ENCODE results near the gene NOTCH1. TPM values are rescaled to one million over a fixed set of nuclear protein-coding genes. Genes with fewer than 3 reads are reported as not detected.

Gene NOTCH1
- total and polyA plus RNA-seq, 12 donors, result 7.3 to 27.0 (median 19.9) TPM

GRCh38 chr9:136527131-136527530 is 18.7 kb downstream of the NOTCH1 start:
- peaks cover 0 to 5% (median 0%) of the 10 kb centered on the region in 7 donors for H3K27me3 ChIP-seq
- ATAC-seq (no peak), DNase-seq (no peak)
- peaks cover 40 to 98% (median 83%) of the 10 kb centered on the region in 9 donors for H3K4me1 ChIP-seq
- intact Hi-C loops (cut with DNase I), result loop anchor here in 1 of 10 donors (5.0 kb wide), 1 partner anchor 40 kb away; no protein-coding TSS in a partner anchor
- H3K9me3 ChIP-seq, result no peaks in the 10 kb centered on the region
- TF ChIP-seq CTCF (IDR thresholded peaks at IDR 0.05), result no peak
- 84 to 85% methylated on average over 18 to 20 of the region's 20 CpGs for WGBS, 2 donors
- H3K27ac ChIP-seq, result peak overlapping the region; percentile 8 to 86 (median 78)
- peak overlapping the region in 4 of 10 donors; percentile 7 to 26 (median 18) for H3K4me3 ChIP-seq
- peaks cover 0 to 27% (median 9%) of the 10 kb centered on the region in 9 donors for H3K36me3 ChIP-seq

- Histone ChIP-seq H3K36me3 (peaks cover 0 to 32% (median 9%) of the 10 kb centered on the region in 9 donors), H3K4me3 (peak overlapping the region in 4 of 10 donors; percentile 13 to 26 (median 21)), H3K4me1 (peaks cover 40 to 98% (median 83%) of the 10 kb centered on the region in 9 donors), H3K27me3 (peaks cover 0 to 2% (median 0%) of the 10 kb centered on the region in 7 donors), H3K27ac (peak overlapping the region; percentile 8 to 86 (median 78)), H3K9me3 (no peaks in the 10 kb centered on the region)
- ATAC-seq (peak; percentile 6 to 50 (median 30)), DNase-seq (no peak)
- no peak for TF ChIP-seq CTCF (IDR thresholded peaks at IDR 0.05)
- 67 to 70% methylated on average over 30 of the region's 30 CpGs for WGBS, 2 donors
- intact Hi-C loops (cut with DNase I), result loop anchor here in 1 of 10 donors (5.0 kb wide), 1 partner anchor 39 kb away; no protein-coding TSS in a partner anchor
These were observed 19.2 kb downstream of the NOTCH1 start for GRCh38 chr9:136526625-136527066.

GRCh38 chr9:136525841-136526499 is 19.9 kb downstream of the NOTCH1 start:
- Histone ChIP-seq H3K4me3 (peak overlapping the region in 5 of 10 donors; percentile 11 to 26 (median 18)), H3K4me1 (peaks cover 34 to 98% (median 83%) of the 10 kb centered on the region in 9 donors), H3K27me3 (no peaks in the 10 kb centered on the region), H3K27ac (peak overlapping the region; percentile 8 to 86 (median 78)), H3K9me3 (no peaks in the 10 kb centered on the region), H3K36me3 (peaks cover 0 to 38% (median 9%) of the 10 kb centered on the region in 9 donors)
- WGBS, 2 donors, result 55 to 58% methylated on average over 30 of the region's 30 CpGs
- intact Hi-C loops (cut with DNase I), result loop anchor here in 1 of 10 donors (5.0 kb wide), 1 partner anchor 39 kb away; no protein-coding TSS in a partner anchor
- ATAC-seq (peak; percentile 15 to 57 (median 32)), DNase-seq (peak in 1 of 2 donors; percentile 57)
- peak in 2 of 9 donors; percentile 17 to 39 for TF ChIP-seq CTCF (IDR thresholded peaks at IDR 0.05)

- H3K4me1 ChIP-seq, result peaks cover 29 to 96% (median 75%) of the 10 kb centered on the region in 9 donors
- no peak overlapping the region for H3K4me3 ChIP-seq
- peaks cover 0 to 43% (median 9%) of the 10 kb centered on the region in 9 donors for H3K36me3 ChIP-seq
- no peaks in the 10 kb centered on the region for H3K27me3 ChIP-seq
- ATAC-seq (no peak), DNase-seq (no peak)
- intact Hi-C loops (cut with DNase I), result loop anchor here in 1 of 10 donors (5.0 kb wide), 1 partner anchor 38 kb away; no protein-coding TSS in a partner anchor
- H3K27ac ChIP-seq, result peak overlapping the region in 9 of 10 donors; percentile 10 to 86 (median 80)
- no peaks in the 10 kb centered on the region for H3K9me3 ChIP-seq
- WGBS, 2 donors, result 86 to 90% methylated on average over 21 of the region's 21 CpGs
- TF ChIP-seq CTCF (IDR thresholded peaks at IDR 0.05), result no peak
These were observed 20.6 kb downstream of the NOTCH1 start for GRCh38 chr9:136525207-136525606.

Measured in heart right ventricle (tissue), 16 donors.